NCI-H1048 (cell line): ENCODE data around the gene THEMIS.
"Not testable (repeated sequence)": the region's sequence is repeated elsewhere in the genome, so short reads cannot be mapped to it uniquely, and the experiment has no call there.

ENCODE experiments used
- DNase-seq: peaks from one replicate; lab custom pipeline; 2025; lab: John Stamatoyannopoulos, UW

The THEMIS gene

DNA sequence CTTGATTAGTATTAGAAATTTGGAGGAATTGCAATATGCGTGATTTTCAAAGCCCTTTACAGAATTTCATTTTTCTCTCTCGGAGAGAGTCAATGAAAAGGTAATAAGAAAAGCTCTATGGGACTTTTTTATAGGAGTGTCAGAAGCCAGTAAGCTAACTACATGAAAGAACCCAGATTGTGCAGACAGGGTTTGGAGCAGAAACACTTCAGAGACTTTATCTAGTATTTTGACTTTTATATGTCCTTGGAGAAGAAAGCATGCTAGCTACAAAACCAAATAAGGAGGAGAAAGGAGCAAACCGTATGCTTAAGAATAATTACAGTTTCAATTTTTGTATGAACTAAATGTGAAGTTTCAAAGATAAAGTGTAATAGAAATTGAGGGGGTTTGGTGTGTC lies 182.2 kb downstream of the THEMIS start:
- no peak for DNase-seq

DNA sequence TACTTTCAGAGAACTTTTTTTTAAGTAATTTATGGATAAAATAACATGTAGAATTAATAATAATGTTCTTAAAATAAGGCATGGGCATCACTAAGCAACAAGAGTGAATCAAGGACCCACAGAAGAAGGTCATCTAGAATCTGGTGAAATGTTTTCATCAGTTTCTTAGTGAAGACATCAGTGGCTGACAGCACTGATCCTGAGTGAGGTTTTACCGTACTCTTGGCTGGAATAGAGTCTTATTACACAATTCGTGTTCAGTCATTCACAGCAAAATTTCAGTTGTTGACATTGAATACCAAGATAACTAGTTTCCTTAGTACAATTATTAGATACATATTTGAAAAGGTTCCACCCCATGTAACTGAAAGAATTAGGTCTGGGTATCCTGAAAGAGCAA lies 183.5 kb downstream of the THEMIS start:
- DNase-seq = no peak

DNA sequence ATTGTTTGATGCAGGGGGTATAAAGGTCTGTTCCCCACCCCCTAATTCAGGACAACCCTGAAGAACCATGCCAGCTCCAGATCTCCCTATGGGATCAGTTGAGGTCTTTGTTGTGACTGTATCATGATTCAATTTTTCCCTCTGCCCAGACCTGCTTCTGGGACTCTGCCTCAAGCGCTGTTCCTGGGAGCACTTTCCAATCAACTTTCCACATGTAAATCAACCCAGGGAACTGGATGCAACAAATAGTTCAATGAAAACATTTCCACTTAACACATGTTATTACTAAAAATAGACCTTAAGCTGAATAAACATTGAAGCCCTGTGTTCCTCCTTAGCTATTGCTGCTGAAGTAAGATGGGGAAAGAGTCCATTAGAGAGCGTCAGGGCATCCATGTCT lies 184.4 kb downstream of the THEMIS start:
- DNase-seq = no peak

DNA sequence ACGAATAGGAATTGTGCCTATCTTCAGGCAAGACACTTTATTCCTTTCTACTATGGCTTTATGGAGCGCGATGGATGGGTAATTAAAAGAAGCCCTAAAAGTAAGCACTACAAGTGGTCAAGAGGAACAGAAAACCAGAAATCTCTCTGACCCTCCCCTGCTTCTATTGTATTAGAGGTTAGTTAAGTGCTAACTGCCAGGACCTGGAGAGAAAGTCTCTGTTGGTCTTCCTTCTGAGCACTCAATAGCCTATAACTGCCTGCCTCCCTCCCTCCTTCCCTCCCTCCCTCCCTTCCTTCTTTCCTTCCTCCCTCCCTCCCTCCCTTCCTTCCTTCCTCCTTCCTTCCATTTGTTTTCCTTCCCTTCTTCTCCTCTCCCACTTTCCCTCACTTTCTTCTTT lies 190.2 kb downstream of the THEMIS start:
- no peak for DNase-seq

DNA sequence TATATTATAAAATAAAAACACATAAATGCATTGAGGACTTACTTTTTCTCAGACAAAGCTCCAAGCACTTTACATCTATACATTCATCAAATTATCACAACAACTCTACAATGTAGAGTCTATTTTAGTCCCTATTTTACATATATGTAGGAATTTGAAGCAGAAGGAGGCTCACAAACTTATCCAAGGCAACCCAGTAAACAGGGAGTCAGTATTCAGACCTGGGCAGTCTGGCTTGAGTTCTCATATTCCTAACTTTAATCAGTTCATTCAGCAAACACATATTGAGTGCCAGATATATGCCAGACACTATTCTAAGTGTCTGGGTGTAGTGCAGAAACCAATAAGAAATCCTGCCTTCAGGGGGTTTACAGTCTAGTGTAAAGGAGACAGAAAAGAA lies 194.6 kb downstream of the THEMIS start:
- DNase-seq = no peak

DNA sequence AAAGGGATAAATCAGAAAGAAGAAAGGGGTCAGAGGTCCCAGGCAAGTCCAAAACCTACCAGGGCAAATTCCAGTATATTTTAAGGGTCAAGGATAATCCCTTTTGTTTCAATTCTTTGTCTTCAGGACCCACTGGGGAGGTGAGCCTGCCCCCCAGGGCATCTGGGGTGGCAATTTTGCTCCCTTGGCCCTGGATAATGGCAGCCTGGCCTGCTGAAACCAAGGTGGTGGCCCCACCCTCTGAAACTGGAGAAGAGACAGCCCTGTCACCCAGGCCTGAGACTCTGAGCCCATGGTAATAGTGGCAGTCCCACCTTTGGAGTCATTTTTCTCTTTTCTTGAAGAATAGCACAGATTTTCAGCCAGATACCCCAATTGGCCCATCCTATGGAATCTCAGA lies 205.8 kb downstream of the THEMIS start:
- DNase-seq = no peak

DNA sequence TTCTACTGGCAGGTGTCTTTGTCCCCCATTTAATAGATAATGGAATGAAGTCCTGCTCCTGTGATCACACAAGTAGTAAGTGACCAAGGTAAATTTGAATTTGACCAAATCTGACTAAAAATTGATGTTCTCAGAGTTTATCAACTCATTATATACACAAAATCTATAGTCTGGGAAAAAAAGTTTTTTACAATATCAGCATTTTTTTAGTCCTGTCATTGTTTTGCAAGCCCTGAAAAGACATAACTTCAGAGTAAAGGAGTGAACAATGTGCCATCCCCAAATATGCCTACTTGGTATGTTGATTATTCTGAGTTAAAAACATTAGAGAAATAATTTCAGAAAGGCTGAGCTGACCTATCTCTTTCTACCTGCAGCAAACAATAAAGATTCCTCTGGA lies 209.7 kb downstream of the THEMIS start:
- no peak for DNase-seq

DNA sequence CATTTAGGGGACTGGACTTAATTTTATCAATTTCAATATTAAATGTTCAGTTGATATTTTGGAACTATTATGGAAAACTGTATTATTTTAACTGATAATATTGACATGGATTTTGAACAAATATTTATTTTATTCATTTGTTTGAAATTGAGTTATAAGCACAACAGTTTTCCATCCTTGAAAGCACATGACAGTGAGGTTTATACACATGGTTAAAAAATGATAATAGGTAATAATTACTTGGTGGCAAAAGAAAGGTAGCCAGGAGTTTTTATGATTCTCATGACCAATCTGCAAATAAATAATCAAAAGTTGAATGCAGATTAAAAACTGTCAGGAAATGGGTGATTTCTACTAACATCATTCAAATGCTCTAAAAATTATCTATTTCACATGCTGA lies 210.3 kb downstream of the THEMIS start:
- no peak for DNase-seq

DNA sequence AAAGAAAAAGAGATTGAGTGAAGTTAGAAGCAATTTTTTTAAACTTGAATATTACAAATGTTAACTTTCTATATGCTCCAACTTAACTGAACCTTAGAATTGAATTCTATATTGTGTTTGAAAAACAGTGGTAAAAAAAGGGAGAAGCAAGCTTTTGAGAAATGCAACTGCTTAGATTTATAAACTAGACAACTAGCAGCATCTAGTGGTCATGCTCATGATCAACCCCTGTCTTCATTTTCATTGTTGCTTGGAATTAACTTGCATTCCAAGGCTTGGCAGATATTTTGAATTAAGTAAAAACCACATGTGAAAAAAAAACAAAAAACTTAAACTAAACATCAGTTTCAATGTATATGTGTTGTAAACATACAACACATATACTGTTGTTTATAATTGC lies 210.8 kb downstream of the THEMIS start:
- no peak for DNase-seq

DNA sequence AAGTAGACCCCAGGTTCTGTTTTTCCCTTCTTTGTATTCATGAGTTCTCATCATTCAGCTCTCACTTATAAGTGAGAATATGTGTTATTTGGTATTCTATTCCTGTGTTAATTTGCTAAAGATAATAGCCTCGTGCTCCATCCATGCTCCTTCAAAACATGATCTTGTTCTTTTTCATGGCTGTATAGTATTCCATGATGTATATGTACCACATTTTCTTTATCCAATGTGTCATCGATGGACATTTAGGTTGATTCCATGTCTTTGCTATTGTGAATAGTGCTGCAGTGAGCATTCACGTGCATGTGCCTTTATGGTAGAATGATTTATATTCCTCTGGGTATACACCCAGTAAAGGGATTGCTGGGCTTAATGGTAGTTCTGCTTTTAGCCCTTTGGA lies 213.4 kb downstream of the THEMIS start:
- not testable (repeated sequence) for DNase-seq

DNA sequence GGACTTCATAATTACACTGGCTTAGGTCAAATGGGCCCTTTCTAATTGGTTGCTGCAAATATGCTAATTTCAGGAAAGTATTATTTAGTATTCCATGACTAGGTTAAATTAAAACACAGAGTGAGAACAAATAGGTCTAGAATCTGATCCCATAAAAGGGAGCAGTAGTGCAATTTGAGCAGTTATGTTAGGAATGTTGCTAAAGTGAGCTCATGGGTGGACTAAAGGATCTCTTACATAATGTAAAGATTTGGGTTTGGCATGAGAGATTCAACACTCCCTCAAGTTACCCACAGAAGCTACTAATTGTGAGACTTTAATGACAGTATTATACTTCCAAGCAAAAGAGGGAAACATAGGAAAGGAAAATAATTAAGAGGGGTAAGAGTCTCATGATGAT lies 214.8 kb downstream of the THEMIS start:
- DNase-seq = no peak

DNA sequence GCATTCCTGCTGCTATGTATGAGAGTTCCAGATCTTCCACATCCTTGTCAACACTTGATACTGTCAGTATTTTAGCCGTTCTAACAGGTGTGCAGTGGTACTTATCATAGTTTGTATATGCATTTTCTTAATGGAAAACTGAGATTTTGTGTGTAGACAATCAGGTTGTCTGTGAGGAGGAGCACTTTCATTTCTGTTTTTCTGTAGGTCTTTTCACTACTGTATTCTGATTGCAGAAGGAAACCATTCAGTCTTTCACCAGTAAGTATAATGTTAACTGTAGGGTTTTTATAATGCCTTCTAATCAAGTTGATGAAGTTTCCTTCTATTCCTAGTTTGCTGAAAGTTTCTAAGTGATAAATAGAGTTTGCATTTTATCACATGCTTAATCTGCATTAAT lies 216.4 kb downstream of the THEMIS start:
- DNase-seq = no peak
